ENCODE results near the gene SLC6A17. TPM values are rescaled to one million over a fixed set of nuclear protein-coding genes. Genes with fewer than 3 reads are reported as not detected.

Gene SLC6A17
- total and polyA plus RNA-seq, 2 donors (not counting 3 experiments of a cell fraction or from before 2014, with no cell fraction given) = 0.03 TPM; not detected in 1

GRCh38 chr1:110164725-110165350, 14.5 kb downstream of the SLC6A17 start:
- intact Hi-C loops (cut with micrococcal nuclease) (no loop called here), dilution Hi-C loops (cut with MboI; ENCODE audit: extremely low pct_ligation_motif_present, low sequenced_read_pairs) (no loop called here)
- no peaks in the 10 kb centered on the region for H3K9me3 ChIP-seq (replicated peaks; ENCODE audit: control insufficient read depth, insufficient read depth, low read length)
- DNase-seq (ENCODE audit: low read depth, low spot score) (no peak), FAIRE-seq (no peak)
- H3K79me2 ChIP-seq (ENCODE audit: control insufficient read depth, insufficient read depth, low read length) = no peaks in the 10 kb centered on the region
- ChIA-PET POLR2A (no interaction called here), CTCF (no interaction called here)
- no TSS peak for BruUV-seq (replicated peaks)
- H3K4me2 ChIP-seq (ENCODE audit: insufficient read depth, low read length) = no peak overlapping the region
- no peaks in the 10 kb centered on the region for H3K36me3 ChIP-seq (ENCODE audit: control insufficient read depth in 2 of 2, extremely low read depth in 1 of 2, insufficient read depth in 2 of 2, low read length in 2 of 2)
- H3K27ac ChIP-seq (ENCODE audit: insufficient read depth, low read depth, low read length) = no peak overlapping the region
- H3K27me3 ChIP-seq (ENCODE audit: control insufficient read depth in 2 of 2, insufficient read depth in 2 of 2, low read length in 2 of 2) = peaks cover 0 to 2% of the 10 kb centered on the region in 2 experiments
- no peak overlapping the region for H2AFZ ChIP-seq (ENCODE audit: low read depth, low read length)
- no peaks in the 10 kb centered on the region for H3K9me1 ChIP-seq (replicated peaks; ENCODE audit: control insufficient read depth, extremely low read depth, insufficient read depth, low read length)
- no peak overlapping the region for H3K9ac ChIP-seq (replicated peaks; ENCODE audit: extremely low read depth, insufficient read depth, low read length)
- no peak for TF ChIP-seq POLR2A (IDR thresholded peaks at IDR 0.05; ENCODE audit: low read depth, low read length)
- no peak for TF ChIP-seq POLR2AphosphoS5 (IDR thresholded peaks at IDR 0.05; ENCODE audit: insufficient read depth, low read depth, low read length)
- no peak for TF ChIP-seq EZH2 (IDR thresholded peaks at IDR 0.05; ENCODE audit: borderline replicate concordance, low read depth, low read length, severe bottlenecking)
- no peak for TF ChIP-seq JUN (IDR thresholded peaks at IDR 0.05; ENCODE audit: borderline replicate concordance, insufficient read depth, insufficient read length, low read depth)
- TF ChIP-seq MAX (IDR thresholded peaks at IDR 0.05; ENCODE audit: insufficient read depth, insufficient read length) = no peak
- TF ChIP-seq FOS (IDR thresholded peaks at IDR 0.05; ENCODE audit: borderline replicate concordance, insufficient read depth, low read length) = no peak
- TF ChIP-seq MYC (IDR thresholded peaks at IDR 0.05; ENCODE audit: low read depth, low read length) = no peak
- TF ChIP-seq GATA2 (IDR thresholded peaks at IDR 0.05; ENCODE audit: insufficient read depth, insufficient read length, low read depth, low read length) = no peak
- TF ChIP-seq CTCF (IDR thresholded peaks at IDR 0.05; ENCODE audit: extremely low read depth in 1 of 2, insufficient read depth in 1 of 2, low read depth in 1 of 2, low read length in 2 of 2) = no peak
- H4K20me1 ChIP-seq (replicated peaks; ENCODE audit: control insufficient read depth, extremely low read depth, insufficient read depth, low read length) = no peaks in the 10 kb centered on the region
- no peak overlapping the region for H3K4me3 ChIP-seq (replicated peaks in 1 of 3; ENCODE audit: insufficient read depth in 1 of 3, low read depth in 1 of 3, low read length in 3 of 3)
- no peaks in the 10 kb centered on the region for H3K4me1 ChIP-seq (ENCODE audit: control insufficient read depth, extremely low read depth, insufficient read depth, low read length)
